GM19238 (cell line): ENCODE measurements around the gene MMP2.

ENCODE experiments used
- DNase-seq: peaks from one replicate; pipeline ENCODE4 v3.0.0; 2011; ENCODE audit warnings: low spot score; ENCODE audit not compliant: insufficient read length

The MMP2 gene

DNA sequence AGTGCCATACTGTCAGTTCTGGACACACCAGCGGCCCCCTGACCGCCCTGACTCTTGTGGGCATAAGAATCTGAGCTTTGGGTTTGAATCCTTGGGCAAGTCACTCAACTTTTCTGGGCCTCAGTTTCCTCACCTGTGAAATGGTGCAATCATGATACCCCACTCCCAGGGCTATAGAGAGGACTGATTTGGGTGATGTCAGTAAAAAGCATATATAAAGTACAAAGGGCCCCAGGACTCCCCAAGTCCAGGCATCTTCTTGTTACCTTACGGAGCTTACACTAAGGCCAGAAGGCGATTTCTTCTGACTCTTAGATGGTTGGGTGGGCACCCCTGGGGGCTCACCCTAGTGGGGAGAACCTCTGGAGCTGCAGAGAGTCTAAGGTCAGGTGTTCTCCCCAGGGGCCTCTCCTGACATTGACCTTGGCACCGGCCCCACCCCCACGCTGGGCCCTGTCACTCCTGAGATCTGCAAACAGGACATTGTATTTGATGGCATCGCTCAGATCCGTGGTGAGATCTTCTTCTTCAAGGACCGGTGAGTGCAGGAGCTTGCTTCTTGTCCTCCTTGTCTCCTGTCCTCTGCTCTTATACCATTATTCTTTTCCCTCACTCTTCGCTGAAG lies 13.9 kb downstream of the MMP2 start:
- DNase-seq: no peak

DNA sequence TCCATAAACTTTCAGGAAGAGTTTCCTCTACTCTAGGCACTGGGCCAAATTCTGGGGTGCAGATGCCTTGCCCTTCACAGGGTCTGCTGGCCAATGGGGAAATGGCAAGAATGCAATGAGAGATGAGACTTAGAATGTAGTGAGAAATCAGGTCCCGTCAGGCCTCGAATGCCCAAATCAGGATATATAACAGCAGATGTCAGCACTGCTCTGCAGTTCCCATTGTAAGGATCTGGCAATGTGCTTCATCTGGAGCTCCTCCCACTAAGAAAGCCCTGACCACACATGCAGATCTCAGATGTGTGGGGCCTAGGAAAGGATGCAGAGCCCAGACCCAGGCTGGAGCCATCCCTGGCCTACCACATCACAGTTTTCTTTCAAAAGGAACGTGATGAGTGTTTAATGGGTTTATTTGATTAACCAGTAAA lies 16.0 kb downstream of the MMP2 start:
- DNase-seq: no peak

DNA sequence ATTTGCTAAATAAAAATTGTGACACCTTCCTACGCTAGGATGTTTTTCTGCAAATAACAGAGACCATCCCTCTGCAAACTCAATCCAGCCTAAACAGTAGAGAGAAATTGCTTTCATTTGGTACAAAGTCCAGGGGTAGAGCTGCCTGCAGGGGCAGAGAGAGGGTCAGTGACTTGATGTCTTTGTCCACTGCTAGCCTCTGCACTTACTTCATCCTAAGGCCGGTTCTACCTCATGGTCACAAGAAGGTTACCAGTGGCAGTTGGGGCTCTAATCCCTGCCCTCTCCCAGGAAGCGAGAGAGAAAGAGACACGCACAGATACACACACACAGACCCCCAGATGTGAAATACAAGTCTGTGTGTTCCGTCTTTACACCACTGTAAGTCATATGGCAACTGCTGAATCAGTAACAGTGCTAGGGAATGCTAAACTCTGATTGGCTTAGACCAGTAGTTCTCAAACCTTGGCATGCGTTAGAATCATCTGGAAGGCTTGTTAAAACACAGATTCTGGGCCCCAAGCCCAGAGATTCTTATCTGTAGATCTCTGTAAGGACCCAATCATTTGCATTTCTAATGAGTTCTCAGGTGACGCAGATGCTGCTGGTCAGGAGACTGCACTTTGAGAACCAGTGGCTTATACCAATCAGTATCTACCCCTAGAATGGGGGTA lies 16.8 kb downstream of the MMP2 start:
- DNase-seq: no peak

DNA sequence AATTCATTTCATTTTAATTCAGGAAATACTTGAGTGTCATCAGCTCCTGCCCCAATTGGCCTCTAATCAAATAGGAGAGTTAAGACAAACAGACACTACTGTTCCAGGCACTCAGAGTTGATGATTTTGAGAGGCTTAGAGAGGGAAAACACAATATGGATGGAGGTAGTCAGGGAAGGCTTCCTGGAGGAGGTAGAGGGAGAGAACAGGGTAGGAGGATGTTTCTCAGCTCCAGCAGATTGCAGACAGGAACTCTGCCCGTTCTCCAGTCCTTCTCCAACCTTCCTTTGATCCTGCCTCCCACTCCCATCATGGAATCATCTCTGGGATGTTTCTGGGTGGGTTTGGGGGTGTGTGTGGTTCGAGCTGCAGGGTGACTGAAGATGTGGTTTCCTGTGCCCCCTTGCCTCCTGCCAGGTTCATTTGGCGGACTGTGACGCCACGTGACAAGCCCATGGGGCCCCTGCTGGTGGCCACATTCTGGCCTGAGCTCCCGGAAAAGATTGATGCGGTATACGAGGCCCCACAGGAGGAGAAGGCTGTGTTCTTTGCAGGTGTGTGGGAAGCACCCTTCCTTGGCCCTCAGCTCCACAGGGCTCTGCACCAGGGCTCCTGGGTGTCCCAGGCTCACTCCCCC lies 17.6 kb downstream of the MMP2 start:
- no peak for DNase-seq

DNA sequence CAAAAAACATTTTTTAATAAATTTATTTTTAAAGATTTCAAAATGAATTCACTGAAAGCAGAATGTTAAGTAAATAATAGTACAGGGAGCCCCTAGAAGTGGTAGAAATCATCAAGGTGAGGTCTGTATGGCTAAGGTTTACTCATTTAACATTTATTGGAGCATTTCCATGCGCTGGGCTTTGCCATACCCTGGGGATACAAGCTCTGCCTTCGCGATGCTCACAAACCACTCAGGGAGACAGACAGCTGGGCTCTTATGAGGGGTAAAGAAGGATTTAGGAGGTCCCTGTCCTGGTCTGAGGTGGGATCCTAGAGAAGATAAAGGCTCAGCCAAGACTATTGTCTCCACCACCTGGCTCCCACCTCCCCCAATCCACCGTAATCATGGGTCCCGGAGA lies 18.6 kb downstream of the MMP2 start:
- DNase-seq: no peak

DNA sequence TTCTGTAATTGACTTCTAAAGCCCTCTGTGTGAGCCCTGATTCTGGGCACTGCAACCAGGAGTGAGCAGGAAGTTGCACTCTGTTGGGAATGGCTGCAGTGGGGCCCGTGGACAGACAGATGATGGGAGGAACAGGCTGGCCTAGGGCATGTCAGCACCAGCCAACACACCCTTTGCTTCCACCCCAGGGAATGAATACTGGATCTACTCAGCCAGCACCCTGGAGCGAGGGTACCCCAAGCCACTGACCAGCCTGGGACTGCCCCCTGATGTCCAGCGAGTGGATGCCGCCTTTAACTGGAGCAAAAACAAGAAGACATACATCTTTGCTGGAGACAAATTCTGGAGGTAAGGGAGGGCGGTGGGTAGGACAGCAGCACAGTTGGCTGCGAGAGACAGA lies 19.1 kb downstream of the MMP2 start:
- DNase-seq: no peak

DNA sequence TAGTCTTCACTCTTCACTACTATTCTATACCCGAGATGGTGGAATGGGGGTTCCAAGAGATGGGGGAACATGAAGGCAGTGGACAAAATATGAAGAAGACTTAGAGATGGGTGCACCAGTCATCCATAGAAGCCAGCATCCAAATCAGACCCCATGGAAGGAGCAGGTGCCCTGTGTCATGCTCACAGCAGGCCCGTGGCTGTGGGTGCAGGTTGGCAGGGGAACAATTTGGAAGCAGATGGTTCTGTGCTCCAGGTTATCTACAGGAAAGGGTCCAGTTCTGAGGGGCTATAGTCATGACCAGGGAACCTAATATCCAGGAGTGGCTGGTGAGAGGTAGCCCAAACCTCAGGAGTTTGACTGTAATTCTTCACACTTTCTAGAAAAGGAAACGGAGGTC lies 20.3 kb downstream of the MMP2 start:
- no peak for DNase-seq

DNA sequence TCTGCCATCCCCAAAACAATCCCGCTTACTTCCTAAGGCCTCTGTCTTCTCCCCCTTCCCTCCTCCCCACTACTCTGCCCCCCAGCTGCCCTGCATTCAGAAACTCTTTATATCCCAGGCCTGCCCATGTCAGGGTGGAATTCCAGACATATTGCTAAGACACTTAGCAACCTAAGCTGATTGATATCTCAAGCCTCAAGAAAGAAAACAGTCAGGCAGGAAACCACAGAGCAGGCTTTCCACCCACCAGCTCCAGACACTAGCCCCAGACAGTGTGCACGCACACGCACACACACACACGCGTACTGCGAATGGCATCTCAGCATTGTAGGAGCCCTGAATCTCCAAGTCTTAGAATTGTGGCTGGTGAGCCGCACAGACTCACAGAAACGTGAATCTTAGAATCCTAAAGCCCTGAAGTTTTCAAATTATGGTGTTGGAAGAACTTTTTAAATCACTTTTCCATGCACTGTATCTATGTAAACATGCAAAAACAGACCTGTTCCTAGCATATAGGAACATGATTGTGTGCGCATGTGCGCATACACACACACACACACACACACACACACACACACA lies 21.0 kb downstream of the MMP2 start:
- DNase-seq: no peak

DNA sequence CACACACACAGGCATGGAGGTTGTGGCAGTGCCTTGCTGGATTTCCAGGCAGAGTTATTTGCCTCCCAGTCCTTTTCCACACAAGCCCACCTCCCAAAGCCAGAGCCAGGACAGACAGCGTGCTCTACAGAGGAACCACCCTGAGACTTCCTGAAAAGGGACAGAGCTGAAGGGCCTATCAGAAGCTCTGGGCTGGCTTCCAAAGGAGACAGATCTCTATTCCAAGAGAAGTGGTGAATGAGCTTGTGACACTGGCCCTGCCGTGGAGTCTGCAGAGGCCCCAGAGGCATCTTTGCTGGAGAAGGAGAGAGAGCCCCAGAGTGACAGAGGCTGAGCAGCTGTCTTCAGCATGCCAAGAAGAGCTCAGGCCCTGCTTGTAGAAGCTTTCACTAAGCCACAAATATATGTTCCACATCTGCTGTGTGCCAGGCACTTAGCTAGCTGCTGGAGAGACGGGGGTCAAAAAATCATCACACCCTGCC lies 21.6 kb downstream of the MMP2 start:
- DNase-seq: no peak

DNA sequence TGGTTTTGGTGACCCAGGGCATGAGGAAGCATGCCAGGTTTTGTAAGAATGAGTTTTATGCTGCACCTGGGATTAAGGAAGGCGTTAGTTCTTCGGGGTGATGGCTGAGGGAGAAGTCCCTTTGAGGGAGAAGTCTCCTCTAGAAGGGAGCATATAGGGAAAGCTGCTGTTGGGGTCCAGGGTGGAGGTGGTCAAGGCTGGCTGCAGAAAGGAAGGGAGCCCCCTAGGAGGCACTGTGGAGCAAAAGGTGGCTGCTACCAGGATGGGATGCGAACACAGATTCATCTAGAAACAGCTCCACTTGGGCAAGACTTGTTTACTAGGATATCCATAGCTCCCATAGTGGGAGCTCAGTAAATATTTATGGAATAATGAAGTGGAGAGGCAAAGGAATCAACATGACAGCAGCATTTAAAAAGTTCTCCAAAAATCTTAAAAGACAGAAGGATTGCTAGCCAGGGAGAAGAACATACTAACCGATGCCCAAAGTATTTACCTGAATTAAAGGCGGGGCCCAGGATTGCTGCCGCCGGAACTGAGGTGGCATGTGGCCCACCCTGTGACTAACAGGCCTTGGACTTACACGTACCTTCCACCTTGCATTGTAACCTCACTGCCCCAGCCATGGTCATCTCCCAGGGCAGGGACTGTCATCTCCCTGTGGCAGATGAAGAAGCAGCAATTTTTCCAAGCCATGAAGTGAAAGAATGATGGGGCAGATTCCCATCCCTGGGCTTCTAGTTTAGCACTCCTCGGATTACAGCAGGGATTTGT lies 22.7 kb downstream of the MMP2 start:
- DNase-seq: no peak

DNA sequence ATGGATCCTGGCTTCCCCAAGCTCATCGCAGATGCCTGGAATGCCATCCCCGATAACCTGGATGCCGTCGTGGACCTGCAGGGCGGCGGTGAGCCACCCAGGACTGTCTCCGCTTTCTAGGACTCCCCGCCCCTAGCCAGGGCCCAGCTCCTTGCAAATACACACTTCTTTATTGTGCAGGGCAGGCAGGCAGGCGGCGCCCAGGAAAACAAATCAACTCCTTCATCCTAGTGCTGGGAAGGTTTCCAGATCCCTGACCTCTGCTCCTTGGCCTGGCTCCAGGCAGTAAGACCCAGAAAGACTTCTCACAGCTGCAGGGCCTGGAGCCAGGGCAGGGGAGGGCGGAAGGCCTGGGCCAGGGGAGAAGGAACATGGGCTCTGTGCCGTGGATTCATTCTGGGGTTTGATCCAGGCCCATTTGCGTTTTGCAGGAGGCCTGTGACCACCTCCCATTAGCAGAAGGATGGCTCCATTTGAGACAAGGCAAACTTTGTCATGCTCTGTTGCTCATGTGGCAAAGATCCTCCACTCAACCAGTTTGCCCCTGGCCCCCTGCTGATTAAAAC lies 23.9 kb downstream of the MMP2 start:
- DNase-seq: no peak

DNA sequence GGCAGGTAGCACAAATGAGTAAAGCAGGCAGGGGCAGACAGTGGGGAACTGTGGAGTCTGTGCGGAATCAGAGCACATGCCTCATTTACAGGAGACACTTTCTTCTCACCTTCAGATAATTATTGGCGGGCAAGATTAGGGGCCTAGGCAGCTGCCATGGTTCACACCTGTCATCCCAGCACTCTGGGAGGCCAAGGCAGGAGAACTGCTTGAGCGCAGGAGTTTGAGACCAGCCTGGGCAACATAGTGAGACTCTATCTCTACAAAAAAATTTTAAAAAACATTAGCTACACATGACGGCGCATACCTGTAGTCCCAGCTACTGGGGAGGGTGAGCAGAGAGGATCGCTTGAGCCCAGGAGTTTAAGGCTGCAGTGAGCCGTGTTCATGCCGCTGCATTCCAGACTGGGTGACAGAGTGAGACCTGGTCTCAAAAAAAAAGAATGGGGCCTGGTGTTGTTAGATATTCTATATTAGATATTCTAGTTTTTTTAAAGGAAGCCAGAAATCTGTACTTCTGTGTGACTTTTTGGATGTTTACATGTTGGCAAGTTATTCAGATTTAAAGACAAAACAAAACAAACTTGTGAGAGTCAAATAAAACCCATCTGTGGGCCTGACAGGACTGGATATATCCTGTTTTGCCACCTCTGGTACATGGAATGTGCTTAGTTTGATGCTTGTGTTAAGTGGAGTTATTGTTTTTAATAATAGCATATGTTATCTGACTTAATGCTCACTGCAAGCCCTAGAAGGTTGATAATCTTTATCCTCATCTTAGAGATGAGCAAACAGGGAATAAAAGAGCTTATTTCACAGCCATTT lies 24.9 kb downstream of the MMP2 start:
- no peak for DNase-seq

DNA sequence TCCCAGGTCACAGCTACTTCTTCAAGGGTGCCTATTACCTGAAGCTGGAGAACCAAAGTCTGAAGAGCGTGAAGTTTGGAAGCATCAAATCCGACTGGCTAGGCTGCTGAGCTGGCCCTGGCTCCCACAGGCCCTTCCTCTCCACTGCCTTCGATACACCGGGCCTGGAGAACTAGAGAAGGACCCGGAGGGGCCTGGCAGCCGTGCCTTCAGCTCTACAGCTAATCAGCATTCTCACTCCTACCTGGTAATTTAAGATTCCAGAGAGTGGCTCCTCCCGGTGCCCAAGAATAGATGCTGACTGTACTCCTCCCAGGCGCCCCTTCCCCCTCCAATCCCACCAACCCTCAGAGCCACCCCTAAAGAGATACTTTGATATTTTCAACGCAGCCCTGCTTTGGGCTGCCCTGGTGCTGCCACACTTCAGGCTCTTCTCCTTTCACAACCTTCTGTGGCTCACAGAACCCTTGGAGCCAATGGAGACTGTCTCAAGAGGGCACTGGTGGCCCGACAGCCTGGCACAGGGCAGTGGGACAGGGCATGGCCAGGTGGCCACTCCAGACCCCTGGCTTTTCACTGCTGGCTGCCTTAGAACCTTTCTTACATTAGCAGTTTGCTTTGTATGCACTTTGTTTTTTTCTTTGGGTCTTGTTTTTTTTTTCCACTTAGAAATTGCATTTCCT lies 26.5 kb downstream of the MMP2 start:
- DNase-seq: no peak

DNA sequence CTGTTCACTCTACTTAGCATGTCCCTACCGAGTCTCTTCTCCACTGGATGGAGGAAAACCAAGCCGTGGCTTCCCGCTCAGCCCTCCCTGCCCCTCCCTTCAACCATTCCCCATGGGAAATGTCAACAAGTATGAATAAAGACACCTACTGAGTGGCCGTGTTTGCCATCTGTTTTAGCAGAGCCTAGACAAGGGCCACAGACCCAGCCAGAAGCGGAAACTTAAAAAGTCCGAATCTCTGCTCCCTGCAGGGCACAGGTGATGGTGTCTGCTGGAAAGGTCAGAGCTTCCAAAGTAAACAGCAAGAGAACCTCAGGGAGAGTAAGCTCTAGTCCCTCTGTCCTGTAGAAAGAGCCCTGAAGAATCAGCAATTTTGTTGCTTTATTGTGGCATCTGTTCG lies 27.1 kb downstream of the MMP2 start:
- no peak for DNase-seq

DNA sequence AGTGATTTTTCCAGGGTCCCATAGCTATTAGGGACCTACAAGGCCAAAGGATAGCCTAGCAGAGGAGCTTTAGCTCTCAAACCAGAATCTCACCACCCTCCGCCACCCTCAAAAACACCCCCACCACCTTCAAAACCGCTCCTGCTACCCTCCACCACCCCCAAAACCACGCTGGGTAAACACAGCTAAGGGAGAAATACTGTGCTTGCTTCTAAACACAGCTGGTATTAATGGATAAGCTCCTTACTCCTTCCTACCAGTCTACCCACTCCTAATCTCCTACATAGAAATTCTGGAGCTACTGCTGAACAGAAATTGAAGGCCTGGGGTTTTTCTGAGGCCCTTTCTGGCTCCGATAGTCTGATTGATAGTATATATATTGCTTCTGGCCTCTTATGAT lies 27.7 kb downstream of the MMP2 start:
- no peak for DNase-seq

DNA sequence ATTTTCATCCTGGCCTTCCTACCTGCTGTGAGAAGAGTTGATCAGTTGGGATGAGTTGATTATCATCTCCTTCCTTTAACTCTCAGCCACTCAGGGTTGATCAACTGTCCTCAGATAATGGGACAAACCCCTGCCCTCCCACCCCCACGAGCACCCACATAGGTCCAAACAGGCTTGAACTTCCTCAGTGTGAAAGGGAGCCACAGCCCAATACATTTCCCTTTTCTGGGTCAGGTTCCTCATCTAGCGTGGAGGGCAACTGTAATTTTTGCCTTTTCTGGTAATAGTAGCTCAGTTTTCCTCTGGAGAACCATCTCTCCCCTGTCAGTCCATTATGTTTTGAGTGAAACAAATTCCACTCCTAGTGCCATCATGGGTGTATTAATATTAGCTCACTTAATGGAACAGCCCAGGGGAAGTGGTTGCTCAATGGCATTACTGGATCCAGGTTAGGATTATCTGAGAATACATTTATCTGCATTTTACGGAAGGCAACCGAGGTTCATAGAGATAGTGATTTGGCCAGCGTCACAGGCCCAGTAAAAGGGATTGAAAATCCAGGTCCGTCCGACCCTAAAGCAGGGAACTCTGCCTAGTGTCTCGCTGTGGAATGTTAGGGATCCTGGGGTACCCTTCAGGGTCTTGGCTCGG lies 29.4 kb downstream of the MMP2 start:
- DNase-seq: no peak

DNA sequence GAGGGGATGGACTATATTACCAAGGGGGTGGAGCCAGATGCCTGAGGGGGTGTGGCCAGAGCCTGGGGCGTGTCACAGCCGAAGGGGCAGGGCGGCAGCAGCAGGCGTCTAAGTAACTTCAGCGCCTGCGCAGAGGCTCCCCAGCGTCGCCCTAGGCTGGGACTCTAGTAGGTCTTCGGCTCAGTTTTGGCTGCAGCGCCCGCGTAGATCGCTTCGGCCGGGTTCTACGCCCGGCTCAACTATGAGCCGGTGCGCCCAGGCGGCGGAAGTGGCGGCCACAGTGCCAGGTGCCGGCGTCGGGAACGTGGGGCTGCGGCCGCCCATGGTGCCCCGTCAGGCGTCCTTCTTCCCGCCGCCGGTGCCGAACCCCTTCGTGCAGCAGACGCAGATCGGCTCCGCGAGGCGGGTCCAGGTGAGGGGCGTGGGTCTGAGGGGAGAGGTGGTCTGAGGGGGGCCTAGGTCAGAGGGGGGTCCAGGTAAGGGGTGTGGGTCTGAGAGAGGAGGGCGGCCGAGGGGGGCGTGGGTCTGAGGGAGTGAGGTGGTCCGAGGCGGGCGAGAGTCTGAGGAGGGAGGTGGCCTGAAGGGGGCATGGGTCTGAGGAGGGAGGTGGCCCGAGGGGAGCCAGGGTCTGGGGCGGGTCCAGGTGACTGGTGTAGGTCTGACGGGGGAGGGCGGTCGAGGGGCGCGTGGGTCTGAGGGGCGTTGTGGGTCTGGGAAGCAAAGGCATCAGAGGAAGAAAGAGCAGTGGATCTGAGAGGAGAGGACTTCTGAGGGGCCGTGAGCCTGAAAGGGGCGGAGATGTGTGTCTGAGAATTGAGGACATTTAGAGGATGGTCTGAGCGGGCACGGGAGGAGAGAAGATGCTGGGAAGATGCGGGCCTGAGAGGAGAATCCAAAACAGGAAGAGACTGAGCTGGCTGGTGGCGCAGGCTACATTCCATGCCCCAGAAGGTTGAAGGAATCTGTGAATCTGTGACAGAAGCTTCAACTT lies 30.2 kb downstream of the MMP2 start, which contains the start of gene LPCAT2:
LPCAT2 (plus strand) TSS at position 132 of the 991 bp plus-strand sequence; CDS start at position 242, 110 bp downstream.
- no peak for DNase-seq

DNA sequence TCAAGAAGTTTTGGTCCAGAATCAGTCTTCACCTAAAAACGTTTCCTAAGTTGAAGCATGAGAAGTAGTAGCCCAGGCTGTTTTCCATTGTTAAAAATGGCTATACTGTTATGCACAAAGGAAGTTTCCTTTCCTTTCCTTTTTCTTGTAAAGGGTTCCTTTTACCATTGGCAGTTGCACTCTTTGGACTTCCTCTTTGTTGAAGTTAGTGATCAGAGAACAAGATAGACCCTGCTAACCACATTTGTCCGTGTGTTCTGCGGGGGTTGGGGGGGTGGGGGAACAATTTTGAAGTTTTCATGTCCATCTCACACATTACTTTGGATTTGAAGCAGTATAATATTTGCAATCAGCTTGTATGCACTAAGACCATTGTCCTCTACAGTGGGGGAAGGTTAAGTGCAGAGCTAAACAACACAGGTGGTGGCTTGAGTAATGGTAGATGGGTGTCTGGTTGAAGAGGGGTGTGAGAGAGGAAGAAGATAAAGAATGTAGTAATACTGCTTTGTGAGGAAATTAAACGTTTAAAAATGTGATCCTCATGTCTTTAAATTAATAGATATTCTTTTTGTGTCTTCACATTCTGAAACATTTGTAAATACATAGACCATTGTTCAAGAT lies 31.3 kb downstream of the MMP2 start:
- no peak for DNase-seq
